H1 (cell line): ENCODE data around the gene AREG.

Experiments
- ASH2L ChIP-seq: fragments of 200-600, 300-600 bp; sonication (generic); IDR thresholded peaks from one replicate; pipeline ENCODE4 v1.7.1; 2017; ENCODE audit warnings: low read length
- CTBP2 ChIP-seq: IDR thresholded peaks from 2 replicates; pipeline ENCODE4 v1.7.0; 2011; ENCODE audit warnings: borderline replicate concordance, mild to moderate bottlenecking, moderate library complexity, mixed read lengths, low read length; ENCODE audit not compliant: insufficient read depth, insufficient read length
- POLR2A ChIP-seq, 2 experiments: IDR thresholded peaks; 1 replicate in 1 of 2; 2 replicates in 1 of 2; pipeline ENCODE4 v1.6.1; 2011; ENCODE audit warnings: low read depth in 2 of 2, low read length in 2 of 2, mild to moderate bottlenecking in 2 of 2; ENCODE audit errors: control extremely low read depth in 1 of 2
- TCF12 ChIP-seq: IDR thresholded peaks from 2 replicates; pipeline ENCODE4 v1.6.1; 2011; ENCODE audit warnings: low read depth, mild to moderate bottlenecking, low read length
- TEAD4 ChIP-seq: IDR thresholded peaks from 2 replicates; pipeline ENCODE4 v1.6.1; 2012; ENCODE audit warnings: low read depth, low read length, inconsistent platforms, mixed read lengths
- TF ChIP-seq, protein P1 (sequence below), 3 experiments: IDR thresholded peaks; 1 replicate in 2 of 3; 2 replicates in 1 of 3; pipeline versions ENCODE4 v1.5.1 to v1.6.1; 2011; ENCODE audit warnings: low read length in 3 of 3, mild to moderate bottlenecking in 3 of 3, inconsistent platforms in 2 of 3, low read depth in 1 of 3, moderate library complexity in 1 of 3; ENCODE audit not compliant: insufficient read depth in 1 of 3; ENCODE audit errors: control extremely low read depth in 1 of 3
- TF ChIP-seq, protein P2 (sequence below): IDR thresholded peaks from 2 replicates; pipeline ENCODE4 v1.6.1; 2012; ENCODE audit warnings: inconsistent platforms

DNA sequence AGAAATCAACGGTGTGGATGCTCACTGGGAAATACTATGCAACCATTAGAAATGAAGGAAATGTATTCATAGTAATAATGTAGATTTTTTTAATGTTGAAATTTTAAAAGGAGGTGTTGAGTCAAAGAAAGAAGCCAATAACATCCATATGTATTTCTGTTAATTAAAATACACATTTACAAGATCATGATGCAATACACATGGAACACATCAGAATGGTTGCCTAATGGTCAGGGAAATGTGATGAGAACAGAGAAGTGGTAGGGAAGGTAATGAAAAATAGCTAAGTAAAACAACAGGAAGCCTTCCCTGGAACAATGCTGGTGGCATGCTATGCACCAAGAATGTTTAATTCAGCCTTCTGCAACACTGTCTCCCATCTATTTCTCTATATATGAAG lies 18.2 kb downstream of the AREG start:
- no peak for TF ChIP-seq POLR2A (IDR thresholded peaks at IDR 0.05; ENCODE audit: control extremely low read depth in 1 of 2, low read depth in 2 of 2, low read length in 2 of 2)
- TF ChIP-seq TCF12 = no peak
- TF ChIP-seq CTBP2 = no peak
- TF ChIP-seq, protein P1, sequence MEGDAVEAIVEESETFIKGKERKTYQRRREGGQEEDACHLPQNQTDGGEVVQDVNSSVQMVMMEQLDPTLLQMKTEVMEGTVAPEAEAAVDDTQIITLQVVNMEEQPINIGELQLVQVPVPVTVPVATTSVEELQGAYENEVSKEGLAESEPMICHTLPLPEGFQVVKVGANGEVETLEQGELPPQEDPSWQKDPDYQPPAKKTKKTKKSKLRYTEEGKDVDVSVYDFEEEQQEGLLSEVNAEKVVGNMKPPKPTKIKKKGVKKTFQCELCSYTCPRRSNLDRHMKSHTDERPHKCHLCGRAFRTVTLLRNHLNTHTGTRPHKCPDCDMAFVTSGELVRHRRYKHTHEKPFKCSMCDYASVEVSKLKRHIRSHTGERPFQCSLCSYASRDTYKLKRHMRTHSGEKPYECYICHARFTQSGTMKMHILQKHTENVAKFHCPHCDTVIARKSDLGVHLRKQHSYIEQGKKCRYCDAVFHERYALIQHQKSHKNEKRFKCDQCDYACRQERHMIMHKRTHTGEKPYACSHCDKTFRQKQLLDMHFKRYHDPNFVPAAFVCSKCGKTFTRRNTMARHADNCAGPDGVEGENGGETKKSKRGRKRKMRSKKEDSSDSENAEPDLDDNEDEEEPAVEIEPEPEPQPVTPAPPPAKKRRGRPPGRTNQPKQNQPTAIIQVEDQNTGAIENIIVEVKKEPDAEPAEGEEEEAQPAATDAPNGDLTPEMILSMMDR (IDR thresholded peaks at IDR 0.05; ENCODE audit: control extremely low read depth in 1 of 3, insufficient read depth in 1 of 3, low read depth in 1 of 3, low read length in 3 of 3) = no peak
- TF ChIP-seq, protein P2, sequence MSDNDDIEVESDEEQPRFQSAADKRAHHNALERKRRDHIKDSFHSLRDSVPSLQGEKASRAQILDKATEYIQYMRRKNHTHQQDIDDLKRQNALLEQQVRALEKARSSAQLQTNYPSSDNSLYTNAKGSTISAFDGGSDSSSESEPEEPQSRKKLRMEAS = no peak
- TF ChIP-seq ASH2L = no peak
- TF ChIP-seq TEAD4 = no peak
